AG04449 (cell line): ENCODE results near the gene SERTAD3.
"Not testable (repeated sequence)": the region's sequence is repeated elsewhere in the genome, so short reads cannot be mapped to it uniquely, and the experiment has no call there.

ENCODE experiments used
- CTCF ChIA-PET: fragments of 350-600 bp; formaldehyde crosslinking; extraction: SDS; loops from one replicate; lab custom pipeline; 2021; ENCODE audit warnings: antibody characterized with exemption; lab: Yijun Ruan, JAX
- POLR2A ChIA-PET: fragments of 400-600, 350-600 bp; formaldehyde crosslinking; extraction: SDS; loops from one replicate; lab custom pipeline; 2020; ENCODE audit warnings: antibody characterized with exemption, inconsistent platforms; lab: Yijun Ruan, JAX
- DNase-seq: peaks from one replicate; pipeline ENCODE4 v3.0.0-alpha.2; 2010; ENCODE audit warnings: low read depth, low spot score
- H3K4me3 ChIP-seq: 2 replicates; pipeline ENCODE4 v1.5.1; 2011; ENCODE audit warnings: low read depth, mild to moderate bottlenecking, control low read depth, low read length
- CTCF ChIP-seq: IDR thresholded peaks from one replicate; pipeline ENCODE4 v1.5.1; 2011; ENCODE audit warnings: mild to moderate bottlenecking, moderate library complexity, low read length, control low read depth, inconsistent platforms; ENCODE audit not compliant: insufficient read depth; ENCODE audit errors: missing control alignments

SERTAD3 gene

DNA sequence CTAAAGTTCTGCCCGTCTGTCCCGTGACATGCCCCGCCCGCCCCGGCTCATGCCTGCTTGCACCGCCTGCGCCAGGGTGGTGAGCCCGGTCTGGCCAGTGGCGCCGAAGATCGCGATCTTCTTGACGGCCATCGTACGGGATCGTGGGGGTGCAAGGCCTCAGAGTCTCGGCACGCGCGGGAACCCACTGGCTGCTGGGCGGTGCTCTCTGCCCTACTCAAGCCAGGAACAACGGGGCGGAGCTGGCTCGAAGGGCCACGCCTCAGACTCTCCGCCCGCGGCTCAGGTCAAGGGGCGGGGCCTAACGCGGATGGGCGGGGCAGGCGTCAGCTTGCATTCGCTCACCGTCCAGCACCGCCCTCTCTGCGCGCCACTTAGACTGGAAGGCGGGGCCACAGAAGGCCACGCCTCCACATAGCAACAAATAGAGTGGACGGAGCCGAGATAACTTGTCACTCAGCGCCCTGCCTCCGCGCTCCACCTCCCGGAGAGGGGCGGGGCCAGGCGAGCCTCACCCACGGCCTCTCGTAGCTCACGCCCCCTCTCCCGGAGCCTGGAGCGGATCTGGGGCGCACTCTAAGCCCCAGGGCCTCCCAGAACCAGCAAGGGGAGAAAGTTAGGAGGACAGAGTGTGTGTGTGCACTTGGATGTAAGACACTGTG, 21.6 kb upstream of the SERTAD3 start, which contains the start of gene BLVRB:
BLVRB (minus strand) TSS at position 189 of the 662 bp plus-strand sequence; CDS start at position 132, 57 bp downstream.
- no peak for TF ChIP-seq CTCF
- CTCF ChIA-PET, result interaction anchor here (0.6 to 5.0 kb wide), 20 partner anchors 9 to 169 kb away, joined by 3 to 75 read pairs (median 10); partner anchors contain the start of genes C19orf47, PRX and SERTAD1

DNA sequence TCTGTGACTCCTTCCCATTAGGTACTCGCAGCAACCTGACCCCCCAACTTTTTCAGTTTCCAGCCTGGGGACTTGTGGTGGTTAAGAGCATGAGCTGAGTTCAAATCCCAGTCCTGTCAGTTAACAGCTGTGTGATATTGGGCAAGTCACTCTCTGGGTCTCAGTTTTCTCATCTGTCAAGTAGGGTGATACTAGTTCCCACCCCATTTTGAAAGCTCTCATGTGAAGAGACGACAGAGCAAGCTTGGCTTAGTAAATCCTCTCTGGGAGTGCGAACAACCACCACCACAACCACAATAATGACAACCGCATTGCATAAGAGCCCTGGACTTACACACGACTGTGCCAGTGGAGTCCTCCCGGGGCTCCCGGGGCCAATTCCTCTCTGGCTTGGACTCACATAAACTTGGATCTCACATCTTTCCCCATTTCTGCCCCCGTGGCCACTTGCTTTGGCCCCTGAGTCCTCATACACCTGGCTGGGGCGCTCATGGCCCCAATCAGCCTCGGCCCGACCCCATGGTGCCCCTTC, 21.0 kb upstream of the SERTAD3 start:
- no peak for TF ChIP-seq CTCF
- ChIA-PET POLR2A (interaction anchor here (1.1 to 1.7 kb wide), 6 partner anchors 22 to 285 kb away, joined by 4 to 8 read pairs (median 6); partner anchors contain the start of genes ACTMAP and SERTAD1), CTCF (interaction anchor here (0.8 to 5.0 kb wide), 27 partner anchors 9 to 170 kb away, joined by 3 to 75 read pairs (median 9); partner anchors contain the start of genes C19orf47, PLD3, PRX and SERTAD1)
- peak; percentile 53 for DNase-seq
- peak overlapping the region; percentile 81 for H3K4me3 ChIP-seq

More for the DNA sequence above, 21.6 kb upstream of the SERTAD3 start, which contains the start of gene BLVRB:
- peak within 1 kb of the TSS; percentile 81 for H3K4me3 ChIP-seq
- POLR2A ChIA-PET, result interaction anchor here (0.5 to 1.6 kb wide), 6 partner anchors 23 to 285 kb away, joined by 4 to 8 read pairs (median 4); partner anchors contain the start of genes ACTMAP and SERTAD1
- peak; percentile 93 for DNase-seq

DNA sequence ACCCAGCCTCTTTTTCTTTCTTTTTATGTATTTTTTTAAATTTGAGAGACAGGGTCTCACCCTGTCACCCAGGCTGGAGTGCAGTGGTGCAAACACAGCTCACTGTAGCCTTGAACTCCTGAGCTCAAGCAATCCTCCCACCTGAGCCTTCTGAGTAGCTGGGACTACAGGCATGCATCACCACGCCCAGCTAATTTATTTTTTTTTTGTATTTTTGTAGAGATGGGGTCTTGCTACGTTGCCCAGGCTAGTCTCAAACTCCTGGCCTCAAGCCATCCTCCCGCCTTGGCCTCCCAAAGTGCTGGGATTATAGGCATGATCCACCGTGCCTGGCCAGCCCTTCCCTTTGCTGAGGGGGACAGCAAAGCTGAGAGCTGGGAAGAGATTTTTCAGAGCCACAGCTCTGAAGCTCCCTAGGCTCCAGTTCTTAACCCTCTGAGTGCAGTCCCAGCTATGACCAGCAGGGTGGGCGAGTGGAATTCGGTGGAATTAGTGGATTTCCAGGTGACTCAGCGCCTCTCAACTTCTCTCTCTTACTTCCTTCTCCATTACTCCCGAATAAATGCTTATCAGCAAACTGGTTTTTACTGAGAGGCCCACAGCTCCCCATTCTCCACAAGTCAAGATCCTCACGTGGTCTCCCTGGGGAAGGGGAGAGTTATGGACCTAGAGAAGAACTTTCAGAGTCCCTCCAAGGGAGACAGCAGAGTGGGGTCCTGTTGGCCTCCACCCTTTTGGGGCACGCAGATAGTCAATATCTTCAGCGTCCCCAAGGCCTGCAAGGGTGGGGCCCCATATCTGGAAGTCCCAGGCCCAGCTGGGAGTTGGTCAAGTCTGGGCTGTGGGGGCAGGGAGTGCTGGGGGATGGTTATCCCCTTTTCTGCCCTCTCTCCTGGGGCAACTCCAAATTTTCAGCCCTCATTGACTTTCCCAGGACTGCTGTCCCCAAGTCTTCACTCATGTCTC, 20.2 kb upstream of the SERTAD3 start:
- peak; percentile 47 for DNase-seq
- TF ChIP-seq CTCF, result peak; percentile 83
- POLR2A ChIA-PET, result interaction anchor here (0.6 to 1.7 kb wide), 9 partner anchors 21 to 286 kb away, joined by 3 to 8 read pairs (median 4); partner anchors contain the start of genes ACTMAP, C19orf47, PLD3 and SERTAD1
- CTCF ChIA-PET, result interaction anchor here (0.8 to 5.0 kb wide), 38 partner anchors 10 to 212 kb away, joined by 3 to 75 read pairs (median 6); partner anchors contain the start of genes C19orf47, PLD3, PRX and SERTAD1
- peak overlapping the region; percentile 81 for H3K4me3 ChIP-seq

DNA sequence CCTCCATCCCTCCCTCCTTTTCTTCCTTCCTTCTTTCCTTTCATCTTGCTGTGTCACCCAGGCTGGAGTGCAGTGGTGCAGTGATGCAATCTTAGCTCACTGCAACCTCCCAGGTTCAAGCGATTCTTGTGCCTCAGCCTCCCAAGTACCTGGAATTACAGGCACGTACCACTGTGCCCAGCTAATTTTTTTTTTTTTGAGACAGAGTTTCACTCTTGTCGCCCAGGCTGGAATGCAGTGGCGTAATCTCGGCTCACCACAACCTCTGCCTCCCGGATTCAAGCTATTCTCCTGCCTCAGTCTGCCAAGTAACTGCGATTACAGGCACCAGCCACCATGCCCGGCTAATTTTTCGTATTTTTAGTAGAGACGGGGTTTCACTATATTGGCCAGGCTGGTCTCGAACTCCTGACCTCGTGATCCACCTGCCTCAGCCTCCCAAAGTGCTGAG, 19.5 kb upstream of the SERTAD3 start:
- not testable (repeated sequence) for DNase-seq, H3K4me3 ChIP-seq
- POLR2A ChIA-PET, result interaction anchor here (0.6 to 1.7 kb wide), 6 partner anchors 21 to 1578 kb away, joined by 3 to 7 read pairs (median 4); partner anchors contain the start of genes C19orf47 and PLD3
- CTCF ChIA-PET, result interaction anchor here (0.7 to 5.0 kb wide), 34 partner anchors 10 to 211 kb away, joined by 3 to 75 read pairs (median 6); partner anchors contain the start of genes C19orf47, PLD3, PRX and SERTAD1

GRCh38 chr19:40461669-40462221, 17.6 kb upstream of the SERTAD3 start:
- ChIA-PET CTCF (interaction anchor here (0.9 to 5.0 kb wide), 2 partner anchors 8 to 62 kb away, joined by 3 to 75 read pairs; no protein-coding TSS in a partner anchor), POLR2A (no interaction called here)
- DNase-seq, result no peak
- no peak for TF ChIP-seq CTCF
- no peak overlapping the region for H3K4me3 ChIP-seq
